Uterus (tissue), 2 donors: ENCODE results near the gene ZNF438.

ENCODE experiments used
- CTCF ChIP-seq, 4 experiments: fragments of 200-600 bp in 2 of 4; fragments of 450-650 bp in 2 of 4; sonication (generic) in 2 of 4; IDR thresholded peaks; one replicate each; pipeline ENCODE4 v1.5.1; 2016 to 2019; ENCODE audit warnings: antibody characterized with exemption in 4 of 4, mild to moderate bottlenecking in 2 of 4, moderate library complexity in 1 of 4
- POLR2A ChIP-seq, 2 donors: fragments of 450-650 bp; IDR thresholded peaks; one replicate each; pipeline ENCODE4 v1.6.1; 2016; ENCODE audit warnings: antibody characterized with exemption in 2 of 2, mild to moderate bottlenecking in 1 of 2, moderate library complexity in 1 of 2

- TF ChIP-seq POLR2A (IDR thresholded peaks at IDR 0.05) = no peak
- TF ChIP-seq CTCF (IDR thresholded peaks at IDR 0.05) = no peak
Observed at GRCh38 chr10:30995081-30995770, 36.4 kb downstream of the ZNF438 start.
